ENCODE measurements around the gene U2AF1L4.
A peak's percentile ranks its signal among the peaks of the same experiment; 100 is the strongest.

Gene U2AF1L4

GRCh38 chr19:35757749-35758608 lies 12.8 kb upstream of the U2AF1L4 start, which contains the start of gene PROSER3:
Gene PROSER3 (plus strand): TSS chr19:35758176. CDS start chr19:35758216, 40 bp downstream.
- in situ Hi-C loops (cut with HindIII; ENCODE audit: low sequenced_read_pairs) = no loop called here
- H3K4me3 ChIP-seq (ENCODE audit: low read depth, low read length) = peak within 1 kb of the TSS; percentile 75

GRCh38 chr19:35757231-35757748 lies 12.1 kb upstream of the U2AF1L4 start:
- in situ Hi-C loops (cut with HindIII; ENCODE audit: low sequenced_read_pairs) = no loop called here
- H3K4me3 ChIP-seq (ENCODE audit: low read depth, low read length) = peak overlapping the region; percentile 56
- TF ChIP-seq, protein P1, sequence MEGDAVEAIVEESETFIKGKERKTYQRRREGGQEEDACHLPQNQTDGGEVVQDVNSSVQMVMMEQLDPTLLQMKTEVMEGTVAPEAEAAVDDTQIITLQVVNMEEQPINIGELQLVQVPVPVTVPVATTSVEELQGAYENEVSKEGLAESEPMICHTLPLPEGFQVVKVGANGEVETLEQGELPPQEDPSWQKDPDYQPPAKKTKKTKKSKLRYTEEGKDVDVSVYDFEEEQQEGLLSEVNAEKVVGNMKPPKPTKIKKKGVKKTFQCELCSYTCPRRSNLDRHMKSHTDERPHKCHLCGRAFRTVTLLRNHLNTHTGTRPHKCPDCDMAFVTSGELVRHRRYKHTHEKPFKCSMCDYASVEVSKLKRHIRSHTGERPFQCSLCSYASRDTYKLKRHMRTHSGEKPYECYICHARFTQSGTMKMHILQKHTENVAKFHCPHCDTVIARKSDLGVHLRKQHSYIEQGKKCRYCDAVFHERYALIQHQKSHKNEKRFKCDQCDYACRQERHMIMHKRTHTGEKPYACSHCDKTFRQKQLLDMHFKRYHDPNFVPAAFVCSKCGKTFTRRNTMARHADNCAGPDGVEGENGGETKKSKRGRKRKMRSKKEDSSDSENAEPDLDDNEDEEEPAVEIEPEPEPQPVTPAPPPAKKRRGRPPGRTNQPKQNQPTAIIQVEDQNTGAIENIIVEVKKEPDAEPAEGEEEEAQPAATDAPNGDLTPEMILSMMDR (IDR thresholded peaks at IDR 0.05; ENCODE audit: low read depth, low read length) = no peak
- DNase-seq (ENCODE audit: low read depth, low spot score) = peak; percentile 98

More at GRCh38 chr19:35757749-35758608, 12.8 kb upstream of the U2AF1L4 start, which contains the start of gene PROSER3:
- DNase-seq (ENCODE audit: low read depth, low spot score) = peak; percentile 100
- TF ChIP-seq, protein P1 (IDR thresholded peaks at IDR 0.05; ENCODE audit: low read depth, low read length) = no peak

DNA sequence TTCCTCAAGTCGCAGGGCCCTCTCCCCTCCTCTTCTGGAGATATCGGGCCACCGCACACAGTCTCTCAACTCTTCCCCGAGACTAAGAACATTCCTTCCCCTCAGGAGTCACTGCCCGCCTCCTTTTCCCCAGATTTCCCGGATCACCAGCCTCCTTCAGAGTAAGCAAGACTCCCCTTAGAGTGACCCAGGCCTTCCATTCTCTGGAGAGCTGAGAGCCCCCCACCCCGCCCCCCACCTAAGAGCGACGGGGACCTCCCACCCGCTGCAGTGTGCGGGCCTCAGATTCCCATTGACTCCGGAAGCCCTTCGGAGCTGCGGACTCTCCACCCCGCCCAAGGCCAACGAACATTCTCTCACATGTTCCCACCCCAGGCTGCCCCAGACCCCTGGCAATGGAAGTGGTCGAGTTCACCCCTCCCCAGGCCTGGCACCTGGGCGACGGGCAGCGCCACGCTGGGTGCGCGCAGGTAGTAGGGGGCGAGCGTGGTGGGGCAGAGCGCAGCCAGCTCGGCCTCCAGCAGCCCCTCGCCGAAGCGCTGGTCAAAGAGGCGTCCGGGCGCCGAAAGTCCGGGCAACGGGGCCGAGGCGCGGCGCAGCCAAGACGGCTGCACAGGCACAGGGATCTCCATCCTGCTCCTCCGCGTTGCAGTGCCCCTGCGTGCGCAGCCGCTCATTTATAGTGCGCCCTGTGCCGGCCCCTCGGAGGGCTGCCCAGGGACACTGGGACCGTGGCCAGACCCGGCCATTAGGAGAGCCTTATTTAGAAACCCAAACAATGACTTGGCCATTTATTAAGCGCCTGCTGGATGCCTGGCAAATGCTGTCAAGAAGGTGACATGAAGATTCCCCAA lies 11.4 kb upstream of the U2AF1L4 start, which contains the start of gene HSPB6:
Gene HSPB6, minus strand, starts transcription at position 653 of the 854 bp plus-strand sequence. Its CDS starts 21 bp downstream, at position 632.
- peak within 1 kb of the TSS; percentile 56 for H3K4me3 ChIP-seq (ENCODE audit: low read depth, low read length)
- in situ Hi-C loops (cut with HindIII; ENCODE audit: low sequenced_read_pairs) = no loop called here
- peak; percentile 92 for DNase-seq (ENCODE audit: low read depth, low spot score)
- TF ChIP-seq, protein P1 (IDR thresholded peaks at IDR 0.05; ENCODE audit: low read depth, low read length) = no peak

GRCh38 chr19:35755550-35756376 lies 10.5 kb upstream of the U2AF1L4 start:
- peak; percentile 38 for DNase-seq (ENCODE audit: low read depth, low spot score)
- in situ Hi-C loops (cut with HindIII; ENCODE audit: low sequenced_read_pairs) = no loop called here
- TF ChIP-seq, protein P1 (IDR thresholded peaks at IDR 0.05; ENCODE audit: low read depth, low read length) = no peak
- peak overlapping the region; percentile 56 for H3K4me3 ChIP-seq (ENCODE audit: low read depth, low read length)

- no peak for DNase-seq (ENCODE audit: low read depth, low spot score)
- in situ Hi-C loops (cut with HindIII; ENCODE audit: low sequenced_read_pairs) = no loop called here
- TF ChIP-seq, protein P1 (IDR thresholded peaks at IDR 0.05; ENCODE audit: low read depth, low read length) = no peak
- peak overlapping the region; percentile 5 for H3K4me3 ChIP-seq (ENCODE audit: low read depth, low read length)
Observed at GRCh38 chr19:35755131-35755549, 9.9 kb upstream of the U2AF1L4 start.
